Effector memory CD8-positive, alpha-beta T cell (primary cell): Measurements from ENCODE around the gene NCS1.

Experiments
- ATAC-seq: fragments of 150-1000 bp; cut with Tn5 transposase; replicated peaks from 2 replicates; pipeline ENCODE4 v1.10.0; 2021; ENCODE audit warnings: mild to moderate bottlenecking, moderate library complexity
- DNase-seq, 3 experiments: peaks; one replicate each; pipeline ENCODE4 v3.0.0; 2021
- H3K27ac Mint-ChIP-seq, 2 donors: one replicate each; pipeline ENCODE4 v1.8.0; 2022; ENCODE audit warnings: mild to moderate bottlenecking in 2 of 2, mixed read lengths in 2 of 2, moderate library complexity in 2 of 2
- H3K27me3 Mint-ChIP-seq, 2 donors: one replicate each; pipeline ENCODE4 v1.8.0; 2022; ENCODE audit warnings: mixed read lengths in 2 of 2
- H3K36me3 Mint-ChIP-seq: one replicate; pipeline ENCODE4 v1.8.0; 2022; ENCODE audit warnings: mild to moderate bottlenecking, moderate library complexity, mixed read lengths; ENCODE audit not compliant: insufficient read depth
- H3K4me1 Mint-ChIP-seq, 2 donors: one replicate each; pipeline ENCODE4 v1.8.0; 2022; ENCODE audit warnings: low read depth in 2 of 2, mixed read lengths in 2 of 2
- H3K4me3 Mint-ChIP-seq, 2 donors: one replicate each; pipeline ENCODE4 v1.8.0; 2022; ENCODE audit warnings: mild to moderate bottlenecking in 2 of 2, mixed read lengths in 2 of 2, moderate library complexity in 2 of 2
- H3K9me3 Mint-ChIP-seq, 2 donors: one replicate each; pipeline ENCODE4 v1.8.0; 2022; ENCODE audit warnings: mixed read lengths in 2 of 2
- total RNA-seq, 9 experiments: gene quantifications; one replicate each; lab custom pipeline; 2026; lab: John Stamatoyannopoulos, UW

Gene NCS1
- 1.3 to 109 (median 44.8) reads per million in 9 experiments for total RNA-seq

- Mint-ChIP-seq H3K27ac (peak within 1 kb of the TSS; percentile 9 to 55), H3K9me3 (no peaks in the 10 kb centered on the region), H3K36me3 (peaks cover 11% of the 10 kb centered on the region), H3K4me1 (peaks cover 0 to 8% of the 10 kb centered on the region in 2 donors), H3K4me3 (peak within 1 kb of the TSS; percentile 67 to 68), H3K27me3 (peaks cover 11 to 14% of the 10 kb centered on the region in 2 donors)
- ATAC-seq (peak; percentile 72), DNase-seq (peak in 2 of 3 experiments; percentile 17 to 35)
These were observed at the start of gene NCS1 for GRCh38 chr9:130172161-130172857. Gene NCS1 (plus strand): TSS chr9:130172404. CDS start chr9:130172664, 260 bp downstream.

DNA sequence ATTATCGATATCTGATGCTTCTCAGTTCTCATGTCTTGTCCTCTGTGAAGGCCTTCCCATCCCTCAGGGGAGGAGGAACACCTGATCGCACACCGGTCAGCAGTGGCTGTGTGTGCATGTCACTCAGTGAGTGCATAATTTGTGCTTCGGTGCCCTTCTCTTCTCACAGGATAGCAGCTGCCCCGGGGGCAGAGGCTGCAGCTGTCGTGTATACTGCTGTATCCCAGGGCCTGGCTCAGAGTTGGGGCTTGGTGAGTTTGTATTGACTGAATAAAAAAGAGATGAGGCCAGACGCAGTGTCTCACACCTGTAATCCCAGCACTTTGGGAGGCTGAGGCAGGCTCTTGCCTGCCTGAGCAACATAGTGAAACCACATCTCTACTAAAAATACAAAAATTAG, 49.7 kb upstream of the NCS1 start:
- Mint-ChIP-seq H3K27me3 (no peaks in the 10 kb centered on the region), H3K4me1 (peaks cover 10 to 13% of the 10 kb centered on the region in 2 donors), H3K4me3 (no peak overlapping the region), H3K9me3 (no peaks in the 10 kb centered on the region), H3K27ac (no peak overlapping the region), H3K36me3 (peaks cover 12% of the 10 kb centered on the region)
- ATAC-seq (no peak), DNase-seq (no peak)

DNA sequence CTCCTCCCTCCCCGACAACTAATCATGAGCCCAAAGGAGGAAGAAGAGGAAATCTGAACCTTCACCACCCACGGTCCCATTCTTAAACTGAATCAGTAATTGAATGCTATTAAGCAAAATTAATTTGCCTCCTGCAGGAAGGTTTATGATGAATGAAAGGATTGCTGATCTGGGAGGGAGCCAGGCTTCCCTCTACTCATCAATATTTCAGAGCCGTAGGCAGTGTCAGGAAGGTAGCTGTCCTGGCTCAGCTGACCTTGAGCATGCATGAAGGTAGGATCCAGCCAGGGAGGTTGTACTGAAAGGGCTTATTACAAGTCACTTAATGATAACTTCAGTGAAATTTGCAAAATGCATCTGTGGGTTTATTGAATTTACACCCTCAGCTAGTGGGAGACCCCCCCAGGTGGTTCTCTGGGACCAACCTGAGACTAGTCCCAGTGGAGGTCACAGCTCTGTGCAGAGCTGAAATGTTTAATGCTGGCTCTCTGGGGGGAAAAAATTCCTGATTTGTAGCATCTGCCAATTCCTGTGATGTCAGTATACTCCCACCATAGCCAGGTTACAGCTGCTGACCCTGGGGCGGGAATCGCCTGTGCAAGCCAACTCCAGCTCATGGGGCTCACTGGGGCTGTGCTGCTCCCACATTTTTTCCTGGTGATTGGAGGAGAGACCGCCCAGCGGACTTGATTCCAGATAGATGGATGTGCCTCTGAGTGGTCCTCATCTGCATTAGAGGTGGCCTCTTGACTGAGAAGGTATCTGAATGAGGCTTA, 47.9 kb upstream of the NCS1 start:
- no peaks in the 10 kb centered on the region for H3K27me3 Mint-ChIP-seq
- H3K36me3 Mint-ChIP-seq, result peaks cover 24% of the 10 kb centered on the region
- DNase-seq, result no peak
- no peak overlapping the region for H3K4me3 Mint-ChIP-seq
- H3K4me1 Mint-ChIP-seq, result peaks cover 25 to 27% of the 10 kb centered on the region in 2 donors
- no peak overlapping the region for H3K27ac Mint-ChIP-seq
- H3K9me3 Mint-ChIP-seq, result no peaks in the 10 kb centered on the region
- no peak for ATAC-seq

DNA sequence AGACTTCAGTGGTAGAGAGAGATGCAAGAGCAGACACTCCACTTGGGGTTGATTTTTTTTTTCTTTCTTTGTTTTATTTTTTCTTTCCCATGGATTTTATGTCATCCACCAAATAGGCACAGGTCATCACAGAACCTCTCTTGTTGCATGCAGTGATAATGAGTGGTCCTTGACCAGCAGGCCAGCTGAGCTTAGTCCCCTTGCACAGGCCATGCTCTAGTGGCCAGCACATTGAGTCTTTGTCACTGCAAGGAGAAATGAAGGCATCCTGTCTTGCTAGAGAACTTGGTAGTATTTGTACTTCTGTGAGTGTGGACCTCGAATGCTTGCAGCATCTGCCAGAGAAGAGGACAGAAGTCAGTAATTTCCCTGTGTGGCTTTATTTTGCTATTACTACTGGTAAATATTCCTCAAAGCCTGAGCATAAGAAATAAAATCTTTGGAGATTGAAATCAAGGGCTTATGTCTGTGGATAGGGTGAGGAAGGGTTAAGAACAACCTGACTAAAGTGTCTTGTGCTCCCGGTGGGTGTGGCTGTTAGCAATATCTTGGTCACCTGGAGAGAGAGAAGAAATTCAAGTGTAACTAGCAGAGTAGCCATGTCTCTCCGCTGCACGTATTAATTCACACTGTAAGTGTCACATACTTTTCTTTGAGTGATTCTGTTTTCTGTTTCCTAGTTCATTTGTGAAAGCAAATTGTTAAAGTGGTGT, 45.3 kb upstream of the NCS1 start:
- Mint-ChIP-seq H3K27ac (peak overlapping the region; percentile 100), H3K4me1 (peaks cover 44 to 50% of the 10 kb centered on the region in 2 donors), H3K27me3 (no peaks in the 10 kb centered on the region), H3K36me3 (peaks cover 41% of the 10 kb centered on the region), H3K9me3 (no peaks in the 10 kb centered on the region), H3K4me3 (peak overlapping the region; percentile 48 to 91)
- DNase-seq (no peak), ATAC-seq (no peak)

DNA sequence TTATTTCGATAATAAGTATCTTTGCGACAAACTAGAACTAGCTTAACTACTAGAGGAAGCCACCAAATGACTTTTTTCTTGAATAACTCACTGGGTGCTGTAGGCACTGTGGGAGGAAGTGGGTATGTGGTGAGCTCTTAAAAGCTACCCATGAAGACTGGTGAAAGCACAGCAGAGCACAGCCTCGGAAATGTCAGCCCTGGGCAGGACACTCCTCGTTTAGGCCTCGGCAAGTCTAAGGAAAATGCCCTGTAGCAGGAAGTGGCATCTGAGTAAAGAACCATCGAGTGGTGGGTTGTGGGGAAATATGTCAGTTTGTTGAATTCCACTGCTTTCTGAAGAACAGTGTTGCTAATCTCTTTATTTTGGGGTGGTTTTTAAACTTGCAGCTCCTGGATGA, 44.0 kb upstream of the NCS1 start:
- Mint-ChIP-seq H3K4me3 (peak overlapping the region; percentile 85 to 91), H3K36me3 (peaks cover 47% of the 10 kb centered on the region), H3K27ac (peak overlapping the region; percentile 100), H3K27me3 (no peaks in the 10 kb centered on the region), H3K9me3 (no peaks in the 10 kb centered on the region), H3K4me1 (peaks cover 47 to 58% of the 10 kb centered on the region in 2 donors)
- DNase-seq, result peak; percentile 73 to 78 (median 73)
- peak; percentile 83 for ATAC-seq

GRCh38 chr9:130128733-130129431, 43.3 kb upstream of the NCS1 start:
- Mint-ChIP-seq H3K27me3 (no peaks in the 10 kb centered on the region), H3K27ac (peak overlapping the region; percentile 100), H3K36me3 (peaks cover 43% of the 10 kb centered on the region), H3K4me1 (peaks cover 47 to 58% of the 10 kb centered on the region in 2 donors), H3K4me3 (peak overlapping the region; percentile 85 to 91), H3K9me3 (no peaks in the 10 kb centered on the region)
- ATAC-seq (peak; percentile 73), DNase-seq (peak; percentile 53 to 67 (median 56))

GRCh38 chr9:130129432-130130061, 42.7 kb upstream of the NCS1 start:
- peak in 2 of 3 experiments; percentile 9 to 35 for DNase-seq
- ATAC-seq, result peak; percentile 1
- no peaks in the 10 kb centered on the region for H3K9me3 Mint-ChIP-seq
- H3K27me3 Mint-ChIP-seq, result no peaks in the 10 kb centered on the region
- H3K36me3 Mint-ChIP-seq, result peaks cover 43% of the 10 kb centered on the region
- peak overlapping the region; percentile 100 for H3K27ac Mint-ChIP-seq
- peaks cover 47 to 58% of the 10 kb centered on the region in 2 donors for H3K4me1 Mint-ChIP-seq
- peak overlapping the region; percentile 85 to 91 for H3K4me3 Mint-ChIP-seq

- DNase-seq, result no peak
- no peaks in the 10 kb centered on the region for H3K9me3 Mint-ChIP-seq
- H3K36me3 Mint-ChIP-seq, result peaks cover 51% of the 10 kb centered on the region
- peaks cover 43 to 59% of the 10 kb centered on the region in 2 donors for H3K4me1 Mint-ChIP-seq
- H3K27me3 Mint-ChIP-seq, result no peaks in the 10 kb centered on the region
- H3K27ac Mint-ChIP-seq, result peak overlapping the region; percentile 92 to 100
- no peak overlapping the region for H3K4me3 Mint-ChIP-seq
- no peak for ATAC-seq
These were observed 39.5 kb upstream of the NCS1 start for GRCh38 chr9:130132746-130133145.

DNA sequence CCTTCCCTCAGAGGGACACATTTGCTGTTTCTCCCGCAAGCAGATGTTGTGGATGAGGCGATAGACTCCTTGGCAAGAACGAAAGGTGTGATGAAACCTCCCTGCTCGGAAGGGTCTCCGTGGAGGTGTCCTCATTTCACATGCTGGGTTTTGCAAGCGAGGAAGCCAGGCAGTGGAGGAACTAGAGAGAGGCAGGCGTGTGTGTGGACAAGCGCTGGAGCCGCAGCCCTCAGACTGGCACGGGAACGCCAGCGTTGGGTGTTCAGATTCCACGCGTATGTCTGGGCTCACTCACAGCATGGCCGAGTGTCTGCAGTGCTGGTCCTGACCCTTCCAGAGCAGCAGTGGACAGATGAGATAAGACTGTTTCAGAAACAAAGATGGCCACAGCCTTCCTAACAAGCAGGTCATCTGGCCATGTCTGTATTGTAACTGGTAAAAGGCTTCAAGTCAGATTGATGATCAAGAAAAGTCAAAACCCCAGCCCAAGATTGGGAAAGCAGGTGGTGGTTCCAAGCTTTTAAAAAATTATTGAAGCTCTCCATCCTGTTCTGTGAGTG, 35.0 kb upstream of the NCS1 start:
- Mint-ChIP-seq H3K27me3 (no peaks in the 10 kb centered on the region), H3K27ac (peak overlapping the region in 1 of 2 donors; percentile 69), H3K4me1 (peaks cover 16 to 24% of the 10 kb centered on the region in 2 donors), H3K4me3 (no peak overlapping the region), H3K36me3 (peaks cover 20% of the 10 kb centered on the region), H3K9me3 (no peaks in the 10 kb centered on the region)
- DNase-seq, result no peak
- no peak for ATAC-seq

- Mint-ChIP-seq H3K4me1 (peaks cover 15 to 22% of the 10 kb centered on the region in 2 donors), H3K9me3 (no peaks in the 10 kb centered on the region), H3K36me3 (peaks cover 19% of the 10 kb centered on the region), H3K27ac (no peak overlapping the region), H3K4me3 (no peak overlapping the region), H3K27me3 (no peaks in the 10 kb centered on the region)
- no peak for ATAC-seq
- DNase-seq, result no peak
These were observed 34.5 kb upstream of the NCS1 start for GRCh38 chr9:130137641-130138081.

DNA sequence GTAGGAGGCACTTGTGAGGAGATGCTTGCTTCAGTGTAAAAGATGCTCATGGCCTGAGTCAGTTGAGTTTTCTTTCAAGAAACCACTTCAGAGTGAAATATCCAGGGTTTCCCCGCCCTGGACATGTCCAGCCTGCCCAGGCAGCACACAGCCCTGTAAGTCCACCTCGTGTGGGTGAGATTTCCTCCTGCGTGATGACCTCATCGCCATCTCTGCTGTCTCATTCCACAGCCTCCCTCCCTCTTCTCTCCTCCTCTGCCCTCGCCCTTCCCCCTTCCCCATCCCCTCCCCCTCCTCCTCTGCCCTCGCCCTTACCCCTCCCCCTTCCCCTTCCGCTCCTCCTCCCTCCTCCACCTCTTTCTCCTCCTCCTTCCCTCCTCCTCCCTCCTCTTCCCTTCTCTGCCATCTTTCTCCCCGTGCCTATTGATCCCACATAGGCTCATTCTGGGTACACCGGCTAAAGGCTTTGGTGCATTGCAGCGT, 34.0 kb upstream of the NCS1 start:
- Mint-ChIP-seq H3K4me1 (peaks cover 15 to 20% of the 10 kb centered on the region in 2 donors), H3K9me3 (no peaks in the 10 kb centered on the region), H3K36me3 (peaks cover 16% of the 10 kb centered on the region), H3K27me3 (peaks cover 0 to under 1% of the 10 kb centered on the region in 2 donors), H3K27ac (no peak overlapping the region), H3K4me3 (no peak overlapping the region)
- ATAC-seq (no peak), DNase-seq (no peak)

DNA sequence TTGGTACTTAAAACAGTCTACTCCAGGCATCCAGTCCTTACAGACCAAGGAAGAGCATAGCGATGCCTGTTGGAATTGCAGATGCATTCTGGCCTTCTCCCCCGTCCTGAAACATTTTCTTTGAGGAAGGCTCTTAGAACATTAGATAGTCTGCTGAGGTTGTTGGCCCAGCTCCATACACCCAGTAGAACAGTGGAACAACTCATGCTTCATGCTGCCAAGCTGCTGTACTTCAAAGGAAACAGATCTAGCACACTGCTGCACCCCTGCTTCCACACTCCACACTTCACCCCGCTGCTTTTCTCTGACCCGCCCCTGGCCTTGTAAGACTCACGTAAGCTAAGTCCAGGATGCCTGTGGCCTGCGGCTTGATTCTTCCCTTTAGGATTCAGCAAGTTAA, 33.4 kb upstream of the NCS1 start:
- Mint-ChIP-seq H3K9me3 (no peaks in the 10 kb centered on the region), H3K27me3 (peaks cover 4 to 6% of the 10 kb centered on the region in 2 donors), H3K36me3 (peaks cover 15% of the 10 kb centered on the region), H3K4me1 (peaks cover 16 to 21% of the 10 kb centered on the region in 2 donors), H3K4me3 (no peak overlapping the region), H3K27ac (peak overlapping the region in 1 of 2 donors; percentile 27)
- no peak for ATAC-seq
- no peak for DNase-seq
